Esophagus squamous epithelium (tissue), 4 donors: ENCODE data around the gene CELSR1.

Experiments
- POLR2A ChIP-seq, 4 donors: fragments of 450-650 bp; IDR thresholded peaks; one replicate each; pipeline ENCODE4 v1.6.1; 2017; ENCODE audit warnings: antibody characterized with exemption in 4 of 4, mild to moderate bottlenecking in 4 of 4, moderate library complexity in 3 of 4
- TF ChIP-seq, protein P1 (sequence below), 6 experiments: fragments of 450-650 bp in 4 of 6; fragments of 200-600 bp in 2 of 6; sonication (generic) in 2 of 6; IDR thresholded peaks; one replicate each; pipeline ENCODE4 v1.5.1; 2016 to 2019; ENCODE audit warnings: antibody characterized with exemption in 6 of 6, mild to moderate bottlenecking in 4 of 6, moderate library complexity in 4 of 6

DNA sequence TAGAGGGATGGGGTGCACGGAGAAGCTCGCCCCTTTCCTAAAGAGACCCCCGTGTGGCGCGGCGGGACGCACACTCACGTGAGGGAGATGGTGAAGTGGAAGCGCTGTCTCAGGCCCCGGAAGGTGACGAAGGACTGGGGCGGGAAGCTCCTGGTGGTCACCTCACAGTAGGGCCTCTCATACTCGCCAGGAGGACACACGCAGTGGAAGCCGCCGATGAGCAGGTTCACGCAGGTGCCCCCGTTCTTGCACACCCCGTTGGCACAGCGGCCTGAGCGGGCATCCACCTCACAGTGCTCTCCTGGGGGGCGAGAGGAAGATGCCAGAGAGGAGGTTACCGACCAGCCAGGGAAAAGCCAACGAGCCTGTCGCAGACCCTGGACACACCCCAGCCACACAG is 98.3 kb downstream of the CELSR1 start:
- TF ChIP-seq, protein P1, sequence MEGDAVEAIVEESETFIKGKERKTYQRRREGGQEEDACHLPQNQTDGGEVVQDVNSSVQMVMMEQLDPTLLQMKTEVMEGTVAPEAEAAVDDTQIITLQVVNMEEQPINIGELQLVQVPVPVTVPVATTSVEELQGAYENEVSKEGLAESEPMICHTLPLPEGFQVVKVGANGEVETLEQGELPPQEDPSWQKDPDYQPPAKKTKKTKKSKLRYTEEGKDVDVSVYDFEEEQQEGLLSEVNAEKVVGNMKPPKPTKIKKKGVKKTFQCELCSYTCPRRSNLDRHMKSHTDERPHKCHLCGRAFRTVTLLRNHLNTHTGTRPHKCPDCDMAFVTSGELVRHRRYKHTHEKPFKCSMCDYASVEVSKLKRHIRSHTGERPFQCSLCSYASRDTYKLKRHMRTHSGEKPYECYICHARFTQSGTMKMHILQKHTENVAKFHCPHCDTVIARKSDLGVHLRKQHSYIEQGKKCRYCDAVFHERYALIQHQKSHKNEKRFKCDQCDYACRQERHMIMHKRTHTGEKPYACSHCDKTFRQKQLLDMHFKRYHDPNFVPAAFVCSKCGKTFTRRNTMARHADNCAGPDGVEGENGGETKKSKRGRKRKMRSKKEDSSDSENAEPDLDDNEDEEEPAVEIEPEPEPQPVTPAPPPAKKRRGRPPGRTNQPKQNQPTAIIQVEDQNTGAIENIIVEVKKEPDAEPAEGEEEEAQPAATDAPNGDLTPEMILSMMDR (IDR thresholded peaks at IDR 0.05) = no peak
- TF ChIP-seq POLR2A (IDR thresholded peaks at IDR 0.05) = no peak
